Stimulated activated CD8-positive, alpha-beta memory T cell treated with anti-CD3 and anti-CD28 coated beads, Interleukin-15, amount 100 ng/mL, for 4 hours (primary cell): Measurements from ENCODE around the gene SPAG17.
"Not testable (repeated sequence)": the region's sequence is repeated elsewhere in the genome, so short reads cannot be mapped to it uniquely, and the experiment has no call there.

ENCODE experiments used
- DNase-seq, 2 donors: peaks; one replicate each; pipeline ENCODE4 v3.0.0-alpha.2; 2020; ENCODE audit warnings: low read depth in 2 of 2

SPAG17 gene

DNA sequence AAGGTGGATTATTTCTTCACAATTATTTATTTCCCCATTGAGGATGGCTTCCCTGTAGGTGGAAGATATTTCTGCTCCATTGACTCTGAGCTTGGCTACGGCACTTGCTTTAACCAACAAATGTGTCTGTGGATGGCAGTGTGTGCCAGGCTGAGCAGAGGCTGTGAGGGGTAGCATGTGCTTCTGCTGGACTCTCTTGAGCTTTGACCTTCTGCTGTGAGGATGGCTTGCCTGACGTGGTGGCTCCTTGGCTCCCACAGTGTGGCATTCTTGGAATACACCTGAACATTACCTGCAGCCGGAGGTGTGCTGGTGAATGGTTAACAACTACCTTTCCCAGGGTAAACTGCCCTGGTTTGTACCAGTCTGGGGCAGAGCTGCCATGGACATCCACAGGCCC lies 208.6 kb downstream of the SPAG17 start:
- no peak for DNase-seq

DNA sequence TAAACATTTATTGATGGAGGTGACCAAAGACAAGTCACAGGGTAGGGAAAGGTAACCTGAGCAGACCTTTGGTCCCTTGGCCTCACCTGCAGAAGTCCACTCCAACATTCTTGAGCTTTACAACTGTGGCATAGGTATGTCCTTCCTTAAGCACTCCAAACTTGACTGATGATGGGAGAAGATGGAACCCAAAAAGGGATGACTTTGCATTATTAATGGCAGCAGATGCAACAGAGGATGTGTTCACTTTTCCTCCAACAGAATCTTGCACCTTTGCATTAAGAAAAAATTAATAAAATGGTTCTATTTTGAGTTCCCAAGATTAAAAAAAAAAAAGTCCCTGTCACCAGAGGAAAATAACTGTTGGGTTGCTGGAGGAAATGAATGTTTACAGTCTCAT lies 213.3 kb downstream of the SPAG17 start:
- no peak for DNase-seq

DNA sequence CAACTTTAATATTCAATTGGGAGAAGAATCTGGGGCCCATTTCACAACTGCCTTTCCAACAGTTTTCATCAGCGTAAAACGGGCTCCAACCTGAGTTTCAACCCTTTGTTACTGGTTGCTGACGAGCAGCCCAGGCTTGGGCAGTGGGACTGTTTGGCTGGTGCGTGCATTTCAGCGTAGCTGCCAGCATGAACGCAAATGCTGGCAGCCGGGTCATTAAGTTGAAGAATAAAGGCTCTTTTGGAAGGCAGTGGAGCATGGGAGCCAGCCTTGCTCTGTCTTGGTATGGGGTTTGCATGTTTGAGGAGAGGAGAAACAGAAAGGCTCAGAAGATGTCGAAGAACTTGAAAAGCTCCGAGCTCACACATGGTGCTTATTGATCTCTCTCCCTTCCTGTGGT lies 214.8 kb downstream of the SPAG17 start:
- no peak for DNase-seq

DNA sequence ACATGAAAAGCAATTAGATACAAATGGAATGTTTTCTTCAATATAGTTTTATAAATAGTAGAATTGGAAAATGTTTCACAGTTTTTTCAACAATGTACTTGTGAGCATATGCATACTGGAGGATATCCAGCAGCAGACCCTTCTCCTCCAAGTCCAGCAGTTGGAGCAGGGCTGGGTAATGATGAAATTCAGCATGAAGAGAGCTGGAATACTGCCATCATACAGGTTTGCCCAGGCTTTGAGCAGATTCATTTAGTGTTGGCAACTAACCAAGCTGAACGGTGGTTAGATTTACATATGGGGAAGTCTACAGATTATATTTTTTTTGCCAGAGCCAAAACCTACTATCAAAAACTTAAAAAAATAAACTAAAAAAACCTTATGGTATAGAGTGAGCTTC lies 217.1 kb downstream of the SPAG17 start:
- DNase-seq = no peak

DNA sequence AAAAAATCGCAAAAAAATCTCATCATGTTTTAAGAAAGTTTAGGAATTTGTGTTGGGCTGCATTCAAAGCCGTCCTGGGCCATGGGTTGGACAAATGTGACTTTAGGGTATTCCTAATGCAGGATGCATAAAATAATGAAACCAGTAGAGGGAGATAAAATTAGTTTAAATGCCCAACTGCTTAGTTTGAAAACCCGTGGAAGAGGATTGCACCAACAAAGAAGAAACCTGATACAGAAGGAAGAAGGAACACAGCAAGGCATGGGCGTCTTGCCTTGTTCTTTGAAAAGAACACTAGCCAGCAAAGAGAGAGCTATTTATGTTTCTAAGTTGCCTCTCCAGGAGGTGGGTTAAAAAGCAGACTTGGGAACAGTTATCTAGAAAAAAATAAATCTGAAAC lies 217.6 kb downstream of the SPAG17 start:
- no peak for DNase-seq

DNA sequence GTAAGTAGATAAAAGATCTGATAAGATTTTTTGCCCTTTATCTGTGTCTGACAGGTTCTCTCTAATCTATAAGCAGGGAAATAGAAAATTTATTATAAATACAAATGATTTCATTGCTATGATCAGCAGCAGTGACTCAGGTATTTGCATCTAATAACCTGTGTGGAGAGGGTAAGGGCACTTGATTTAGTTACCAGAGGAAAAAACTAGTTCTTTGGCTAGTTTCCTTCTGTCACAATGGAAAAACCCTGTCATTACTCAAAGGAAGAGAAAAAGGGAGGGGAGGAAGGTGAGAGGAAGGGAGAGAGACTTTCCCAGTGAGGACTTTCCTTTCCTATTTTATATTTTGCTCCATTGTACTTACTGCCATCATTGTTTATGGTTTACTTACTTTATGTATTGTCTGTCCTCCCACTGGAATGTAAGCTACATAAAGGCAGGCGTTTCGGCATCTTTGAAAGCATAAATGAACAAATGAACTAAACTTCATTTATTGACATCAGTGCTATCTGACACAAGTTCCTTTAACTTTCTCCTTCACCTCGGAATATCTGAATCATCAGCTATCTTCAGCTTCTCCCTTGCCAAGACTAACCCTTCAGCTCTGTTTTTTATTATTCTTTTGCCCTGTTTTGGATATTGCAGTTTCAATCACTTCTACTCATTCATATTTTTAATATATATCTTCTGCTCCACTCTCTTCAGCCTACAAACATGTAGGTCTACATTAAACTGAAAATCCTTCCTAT lies 220.6 kb downstream of the SPAG17 start:
- no peak for DNase-seq

DNA sequence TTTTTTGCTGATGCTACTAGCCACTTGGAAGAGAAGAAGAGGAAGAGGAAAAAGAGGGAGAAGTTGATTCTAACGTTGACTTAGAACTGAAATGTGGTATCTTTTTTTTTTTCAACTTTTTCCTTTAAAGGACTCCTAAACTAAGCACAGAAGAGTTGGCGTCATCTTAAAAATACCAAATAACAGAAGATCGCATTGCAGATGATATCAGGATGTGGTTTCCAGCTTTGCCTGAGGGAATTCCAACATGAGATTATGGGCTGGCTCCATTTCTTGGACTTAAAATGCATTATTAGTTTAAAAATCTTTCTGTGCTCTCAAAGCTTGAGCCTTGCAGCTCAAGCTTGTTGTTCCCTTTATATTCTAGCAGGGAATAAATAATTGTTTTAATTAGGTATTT lies 225.7 kb downstream of the SPAG17 start:
- no peak for DNase-seq

DNA sequence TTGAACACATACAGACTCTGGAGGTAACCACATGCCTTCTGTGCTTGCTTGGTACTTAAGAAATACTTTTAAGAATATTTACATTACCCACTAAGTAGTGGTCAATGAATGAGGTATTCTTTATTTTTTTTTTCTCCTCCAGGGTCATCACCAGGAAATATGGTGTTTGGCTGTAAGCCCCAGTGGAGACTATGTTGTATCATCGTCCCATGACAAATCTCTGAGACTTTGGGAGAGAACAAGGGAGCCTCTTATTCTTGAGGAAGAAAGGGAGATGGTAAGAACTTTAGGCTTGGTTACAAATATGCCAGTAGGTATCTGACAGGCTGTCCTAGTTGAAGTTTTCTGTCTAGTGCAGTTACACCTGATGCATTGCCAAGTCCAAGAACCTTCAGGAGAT lies 232.6 kb downstream of the SPAG17 start:
- DNase-seq = no peak

DNA sequence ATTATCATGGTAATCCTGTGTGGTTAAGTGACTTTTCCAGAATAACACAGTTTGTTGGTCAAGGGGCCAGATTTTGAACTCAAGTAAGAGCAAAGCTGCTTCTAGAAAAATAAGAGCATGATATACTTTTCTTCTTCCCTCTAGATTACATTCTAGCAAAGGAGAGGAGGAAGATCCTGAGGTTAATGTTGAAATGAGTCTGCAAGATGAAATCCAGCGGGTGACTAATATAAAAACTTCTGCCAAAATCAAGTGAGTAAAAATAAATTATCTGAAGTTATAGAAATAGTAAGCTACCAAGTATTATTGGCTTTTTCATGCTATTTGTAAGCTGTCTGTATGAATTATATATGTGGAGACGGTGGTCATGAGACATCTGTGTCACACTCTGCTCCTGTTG lies 242.7 kb downstream of the SPAG17 start:
- DNase-seq = no peak

DNA sequence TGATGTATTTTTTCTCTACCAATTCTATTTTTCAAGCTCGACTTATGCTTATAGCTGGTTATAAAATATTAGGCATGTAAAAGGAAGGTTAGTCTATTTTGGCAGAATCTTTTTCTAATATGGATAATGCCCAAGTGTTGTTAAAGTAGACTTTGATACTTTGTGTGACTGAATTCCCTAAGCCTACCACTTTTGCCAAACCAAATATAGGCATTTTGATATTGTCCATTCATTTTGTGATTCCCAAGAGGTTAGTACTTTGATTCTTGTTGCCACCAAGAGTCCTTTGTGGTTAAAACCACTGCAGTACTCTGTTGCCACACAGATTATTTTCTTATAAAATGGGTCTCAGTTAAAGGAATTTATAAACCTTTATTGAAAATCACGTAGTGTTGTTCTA lies 251.3 kb downstream of the SPAG17 start:
- DNase-seq = no peak

DNA sequence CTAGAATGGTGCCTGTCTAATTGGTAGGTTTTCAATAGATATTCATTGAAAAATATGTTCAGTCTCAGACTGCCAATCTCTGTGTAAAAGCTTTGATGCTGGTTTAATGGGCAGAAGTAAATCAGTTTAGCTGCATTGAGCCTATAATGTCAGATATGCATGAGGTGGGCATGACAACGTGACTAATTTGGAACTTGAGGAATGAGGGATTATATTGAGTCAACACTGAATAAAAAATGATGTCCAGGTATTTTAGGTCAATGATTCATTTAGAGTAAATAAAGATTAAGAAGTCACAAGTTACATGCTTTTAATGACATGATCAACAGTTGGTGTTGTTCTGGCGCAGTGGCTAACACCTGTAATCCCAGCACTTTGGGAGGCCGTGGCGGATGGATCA lies 252.5 kb downstream of the SPAG17 start:
- no peak for DNase-seq

DNA sequence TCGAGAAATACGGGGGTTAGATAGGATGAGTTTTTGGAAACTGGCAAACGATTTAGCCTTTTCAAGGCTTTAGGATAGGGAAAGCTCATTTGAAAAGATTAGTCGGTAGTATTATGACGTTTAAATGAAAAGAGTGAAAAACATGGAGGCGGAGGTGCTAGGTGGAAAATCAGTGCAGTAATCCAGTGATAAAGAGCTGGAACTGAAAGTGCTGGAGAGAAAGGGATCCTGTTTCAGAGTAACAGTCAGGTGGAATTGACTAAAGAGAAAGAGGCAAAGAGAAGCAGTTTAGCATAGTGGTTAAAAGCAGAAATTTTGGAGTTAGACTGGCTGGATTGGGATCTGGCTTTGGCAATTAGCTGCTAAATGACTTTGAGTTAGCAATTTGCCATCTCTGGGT lies 254.5 kb downstream of the SPAG17 start:
- no peak for DNase-seq

DNA sequence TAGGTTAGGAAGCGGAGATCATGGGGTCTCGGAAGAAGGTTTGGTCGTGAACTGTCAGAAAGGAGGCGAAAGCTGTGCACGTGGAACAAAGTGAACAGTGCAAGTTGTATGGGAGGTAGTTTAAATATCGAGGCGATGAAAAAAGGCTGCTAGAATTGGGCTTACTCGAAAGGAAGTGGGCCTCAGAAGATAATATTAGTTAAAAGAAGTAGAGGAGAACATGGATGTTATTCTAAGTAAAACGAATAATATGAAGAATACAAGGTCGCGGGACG lies 254.9 kb downstream of the SPAG17 start:
- DNase-seq = no peak

DNA sequence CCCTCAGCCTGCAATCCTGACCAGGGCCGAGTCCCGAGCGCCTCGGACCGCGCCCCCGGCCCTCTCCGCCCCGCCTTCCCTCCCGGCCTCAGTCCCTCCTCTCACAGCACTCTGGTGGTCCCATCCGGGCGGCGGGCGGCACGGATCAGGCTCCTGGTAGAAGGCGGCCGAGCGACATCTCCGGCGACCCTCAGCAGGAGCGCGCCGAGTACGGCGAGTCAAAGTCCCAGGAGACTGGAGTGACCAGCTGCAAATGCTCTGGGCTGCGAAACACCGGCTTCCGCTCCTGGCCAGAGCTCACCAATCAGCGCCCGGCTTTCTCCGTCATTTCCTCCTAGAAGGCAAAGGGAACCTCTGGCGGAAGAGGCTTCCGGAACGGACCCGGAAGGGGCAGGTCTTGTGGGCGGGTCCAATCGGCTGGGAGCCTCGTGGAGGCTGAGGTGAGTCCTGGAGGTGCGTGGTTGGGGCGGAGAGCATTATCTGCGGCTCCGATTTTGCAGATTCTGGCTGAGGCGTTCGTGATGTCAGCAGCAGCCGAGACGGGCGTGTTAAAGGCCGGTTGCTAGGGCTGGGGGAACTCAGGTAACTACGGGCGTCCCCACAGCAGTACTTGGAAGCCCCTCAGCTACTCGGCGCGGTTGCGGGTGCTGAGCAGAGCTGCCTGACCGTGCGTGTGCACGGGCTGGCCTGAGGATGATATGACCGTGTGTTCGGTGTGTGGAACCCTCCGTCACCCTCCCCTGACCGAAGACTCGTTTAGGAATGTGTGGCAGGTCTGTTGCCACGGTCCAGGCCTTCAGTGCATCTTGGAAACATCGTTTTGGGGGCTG lies 255.5 kb downstream of the SPAG17 start, which contains the start of the genes GDAP2 and WDR3:
TSS of gene GDAP2 (minus strand) at position 279 of the 830 bp plus-strand sequence. CDS start 9,264 bp downstream, outside the sequence.
TSS of gene WDR3 (plus strand) at position 397 of the 830 bp plus-strand sequence. CDS start 3,581 bp downstream, outside the sequence.
- DNase-seq = peak; percentile 89 to 92

DNA sequence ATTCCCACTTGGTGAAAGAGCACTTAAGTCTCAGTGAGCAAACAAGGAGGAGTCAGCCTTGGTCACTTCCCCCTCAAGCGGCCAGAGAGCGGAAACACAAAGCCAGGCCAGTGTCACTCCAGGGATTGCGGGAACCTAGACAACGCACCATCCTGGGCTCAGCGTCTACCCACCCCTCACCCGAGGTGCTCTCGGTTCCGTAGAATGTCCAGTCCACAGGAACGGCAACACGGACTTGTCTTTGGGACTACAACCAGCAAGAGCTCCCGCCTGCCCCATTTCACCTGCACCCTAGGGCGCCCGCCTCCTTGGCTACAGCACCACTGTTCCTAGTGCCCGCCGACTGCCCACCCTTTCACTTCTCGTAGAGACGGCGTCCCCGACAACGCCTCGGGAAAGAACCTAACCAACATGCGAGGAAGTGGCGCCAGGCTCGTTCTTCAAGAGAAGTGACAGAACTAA lies 256.1 kb downstream of the SPAG17 start:
- no peak for DNase-seq

DNA sequence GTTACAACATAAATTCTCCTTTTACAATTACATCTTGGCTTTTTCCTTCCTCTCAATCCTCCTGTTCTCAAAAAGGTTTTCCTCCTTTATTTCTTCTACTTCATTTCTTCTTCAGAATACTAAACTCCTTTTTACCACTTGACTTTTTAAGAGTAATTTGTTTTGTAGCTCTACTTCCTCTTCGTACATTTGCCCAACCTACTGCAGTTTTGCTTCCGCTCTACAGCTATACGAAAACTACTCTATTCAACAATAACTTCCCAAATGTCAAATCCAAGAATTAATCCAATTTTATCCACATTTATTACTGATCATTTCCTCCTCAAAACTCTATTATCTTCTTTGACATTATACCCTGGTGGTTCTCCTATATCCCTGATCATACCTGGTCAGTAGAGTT lies 259.0 kb downstream of the SPAG17 start:
- no peak for DNase-seq

DNA sequence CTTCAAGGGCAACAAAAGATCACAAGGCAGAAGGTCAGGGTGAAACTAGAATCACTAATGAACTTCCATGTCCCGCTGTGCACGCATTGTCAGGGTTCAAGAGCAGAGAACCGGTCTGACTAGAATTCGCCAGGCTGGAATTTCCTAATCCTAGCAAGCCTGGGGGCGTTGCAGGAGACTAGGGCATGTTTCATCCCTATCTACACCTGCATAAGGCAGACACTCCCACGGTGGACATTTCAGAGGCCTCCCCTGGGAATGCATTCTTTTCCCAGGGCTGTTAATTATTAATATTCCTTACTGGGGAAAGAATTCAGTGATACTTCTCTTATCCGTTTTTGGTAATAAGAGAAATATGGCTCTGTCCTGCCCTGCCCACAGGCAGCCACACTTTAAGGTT lies 262.3 kb downstream of the SPAG17 start:
- not testable (repeated sequence) for DNase-seq

DNA sequence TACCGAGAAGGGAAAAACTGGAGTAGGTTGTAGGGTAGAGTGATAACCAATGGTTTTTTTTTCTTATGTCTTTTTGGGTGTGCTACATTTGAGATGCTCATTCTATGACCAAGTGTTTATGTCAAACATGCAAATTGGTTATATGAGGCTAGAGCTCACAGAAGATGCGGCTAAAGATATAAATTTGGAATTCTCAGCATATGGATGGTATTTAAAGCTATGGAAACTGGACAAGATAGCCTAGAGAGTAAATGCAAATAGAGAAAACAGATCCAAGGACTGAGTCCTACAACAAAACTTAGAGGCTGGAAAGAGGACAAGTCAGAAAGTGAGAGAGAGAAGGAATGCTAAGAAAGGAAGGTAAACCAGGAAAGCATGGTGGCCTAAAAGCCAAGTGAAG lies 263.0 kb downstream of the SPAG17 start:
- DNase-seq = no peak

DNA sequence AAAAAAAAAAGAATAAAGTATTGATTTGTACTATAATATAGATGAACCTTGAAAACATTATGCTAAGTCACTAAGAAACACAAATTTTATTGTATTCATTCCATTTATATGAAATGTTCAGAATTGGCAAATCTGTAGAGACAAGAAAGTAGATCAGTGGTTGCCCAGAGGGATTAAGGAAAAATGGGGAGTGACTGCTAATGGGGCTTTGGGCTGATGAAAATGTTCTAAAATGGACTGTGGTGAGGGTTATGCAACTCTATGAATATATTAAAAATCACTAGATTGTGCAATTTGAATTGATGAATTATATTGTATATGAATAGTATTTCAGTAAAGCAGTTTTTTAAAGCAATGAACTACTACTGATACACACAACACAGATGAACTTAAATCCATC lies 265.7 kb downstream of the SPAG17 start:
- no peak for DNase-seq

DNA sequence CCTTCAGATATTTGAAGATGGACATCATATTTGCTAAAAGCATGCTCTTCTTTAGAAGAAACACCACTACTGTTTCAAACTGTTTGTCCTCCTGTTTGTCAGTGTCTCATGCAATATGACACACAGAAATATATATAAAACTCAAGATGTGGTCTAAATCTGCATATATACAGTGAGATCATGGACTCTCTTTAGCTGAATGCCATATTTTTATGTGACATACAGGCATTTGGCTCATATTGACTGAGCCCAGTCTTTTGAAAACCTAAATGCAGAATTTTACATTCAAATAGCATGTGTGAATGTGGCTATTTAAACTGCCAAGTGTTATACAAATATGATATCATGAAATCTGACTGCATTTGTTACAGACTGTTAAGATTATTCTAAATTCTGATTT lies 274.0 kb downstream of the SPAG17 start:
- DNase-seq = no peak

DNA sequence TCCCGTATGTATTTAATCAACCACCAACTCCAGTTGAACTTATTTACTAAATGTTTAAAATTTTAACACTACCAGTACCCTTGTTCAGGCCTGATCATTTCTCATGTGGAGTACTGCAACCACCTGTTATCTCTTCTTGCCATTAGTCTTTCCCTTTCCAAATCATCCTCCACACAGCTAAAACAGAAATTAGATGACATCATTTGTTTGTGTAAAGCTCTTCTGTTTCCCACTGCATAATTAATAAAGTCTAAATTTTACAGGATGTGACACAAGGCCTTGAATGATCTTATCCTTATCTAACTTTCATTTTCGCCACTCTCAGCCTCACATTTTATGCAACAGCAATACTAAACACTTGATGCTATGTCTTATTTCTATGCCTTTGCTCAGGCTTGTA lies 280.0 kb downstream of the SPAG17 start:
- DNase-seq = no peak

DNA sequence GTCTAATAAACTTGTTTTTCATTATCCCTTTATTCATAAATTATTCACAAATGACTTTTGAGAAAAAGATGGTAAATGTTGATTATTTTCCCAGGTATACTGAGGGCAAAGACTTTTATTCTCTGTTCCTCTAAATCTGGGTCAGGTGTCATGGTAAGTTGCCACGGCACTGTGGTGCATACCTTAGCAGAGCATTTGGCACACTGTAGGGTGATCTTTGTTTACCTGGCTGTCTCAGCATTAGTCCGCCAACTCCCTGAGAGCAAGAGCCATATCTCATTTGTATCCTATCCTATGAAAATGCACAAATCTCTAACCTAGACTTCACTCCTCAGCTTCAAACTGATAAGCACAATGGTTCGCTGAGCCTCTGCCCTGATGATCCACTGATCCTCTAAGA lies 280.5 kb downstream of the SPAG17 start:
- no peak for DNase-seq
